HG03439 (cell line): ENCODE data around the gene ANKH.

Experiments used
- ATAC-seq: cut with Tn5 transposase; IDR thresholded peaks from one replicate; pipeline ENCODE4 v1.9.1; 2021; ENCODE audit warnings: mild to moderate bottlenecking, moderate library complexity; ENCODE audit not compliant: unreplicated experiment

ANKH gene

DNA sequence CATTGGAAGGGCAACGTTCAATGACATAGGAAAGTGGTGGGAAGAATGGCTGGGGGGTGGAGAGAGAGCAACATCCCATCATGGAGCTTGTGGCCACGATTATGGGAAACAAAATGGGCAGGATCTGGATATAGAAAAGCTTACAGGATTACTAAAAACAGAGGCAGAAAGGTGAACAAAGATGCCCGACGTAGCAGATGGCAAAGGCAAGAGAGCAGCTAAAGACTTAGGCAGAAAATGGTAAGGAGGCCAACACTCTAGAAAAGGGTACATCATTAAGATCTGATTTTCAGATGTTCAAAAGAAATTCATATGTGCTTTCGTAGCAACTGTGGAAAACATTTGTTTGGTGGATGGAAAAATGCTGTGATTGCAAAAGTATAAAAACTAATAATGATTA lies 104.5 kb downstream of the ANKH start:
- no peak for ATAC-seq

DNA sequence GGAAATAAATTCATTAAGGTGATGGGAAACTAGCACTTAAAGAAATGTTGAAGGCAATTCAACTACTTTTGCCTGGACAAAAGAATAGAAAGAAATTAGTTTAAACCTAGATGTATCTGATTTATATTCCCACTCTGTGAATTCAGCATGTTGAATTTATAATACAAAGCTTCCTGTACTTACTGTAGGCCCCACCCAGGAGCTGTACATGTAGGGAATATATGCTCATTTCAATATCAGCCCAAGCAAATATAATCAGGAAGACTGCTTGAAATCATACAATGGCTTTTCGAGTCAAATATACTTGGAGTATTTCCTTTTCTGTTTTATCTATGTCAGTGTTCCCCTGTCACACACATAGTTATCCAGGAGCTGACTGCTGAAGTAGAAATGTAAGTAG lies 105.0 kb downstream of the ANKH start:
- ATAC-seq, result no peak

DNA sequence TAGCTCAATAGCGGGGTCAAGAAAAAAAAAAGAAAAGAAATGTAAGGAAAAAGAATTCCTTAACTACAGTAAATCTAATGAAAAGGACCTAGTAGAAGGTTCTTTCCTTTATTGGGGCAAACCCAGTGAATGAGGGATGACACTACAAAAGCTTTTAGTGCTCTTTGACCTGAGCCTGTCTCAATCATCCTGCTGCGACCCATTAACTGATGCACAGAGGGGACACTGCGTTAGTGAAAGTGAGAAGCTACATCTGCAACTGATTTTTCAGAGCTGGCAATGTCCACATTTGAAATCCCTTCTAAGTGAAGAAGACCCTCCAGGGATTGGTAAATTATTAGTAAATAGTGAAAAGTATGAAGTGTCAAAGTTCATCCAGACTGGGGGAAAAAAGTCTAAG lies 106.0 kb downstream of the ANKH start:
- ATAC-seq, result no peak

DNA sequence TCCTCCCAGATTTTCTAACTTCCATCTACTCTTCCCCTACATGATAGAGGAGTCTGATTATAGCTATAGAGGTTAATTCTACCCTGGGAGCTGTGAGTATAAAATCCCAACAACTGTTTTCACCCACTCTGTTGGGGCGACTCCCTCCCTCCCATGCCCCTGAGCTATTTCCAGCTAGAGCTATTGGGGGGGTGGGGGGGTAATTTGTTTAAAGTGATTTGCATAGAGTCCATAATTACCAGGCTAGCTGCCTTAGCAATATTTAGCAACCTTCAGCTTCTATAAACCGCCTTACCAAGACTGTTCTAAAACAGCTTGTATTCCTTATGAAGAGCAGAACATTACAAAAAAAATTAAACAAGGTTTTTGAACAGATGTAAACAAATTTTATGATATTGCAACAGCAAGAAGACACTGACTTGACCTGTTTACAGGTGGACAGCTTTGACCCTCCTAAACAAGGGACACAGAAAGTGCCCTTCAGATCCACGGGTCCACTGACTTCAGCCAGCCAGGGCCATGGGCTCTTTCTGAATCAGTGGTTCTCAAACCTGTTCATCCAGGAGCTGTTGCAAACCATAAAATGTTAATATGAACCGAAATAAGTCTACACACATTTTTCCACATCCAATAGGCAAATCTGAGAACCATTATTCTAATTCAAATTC lies 108.9 kb downstream of the ANKH start:
- no peak for ATAC-seq

DNA sequence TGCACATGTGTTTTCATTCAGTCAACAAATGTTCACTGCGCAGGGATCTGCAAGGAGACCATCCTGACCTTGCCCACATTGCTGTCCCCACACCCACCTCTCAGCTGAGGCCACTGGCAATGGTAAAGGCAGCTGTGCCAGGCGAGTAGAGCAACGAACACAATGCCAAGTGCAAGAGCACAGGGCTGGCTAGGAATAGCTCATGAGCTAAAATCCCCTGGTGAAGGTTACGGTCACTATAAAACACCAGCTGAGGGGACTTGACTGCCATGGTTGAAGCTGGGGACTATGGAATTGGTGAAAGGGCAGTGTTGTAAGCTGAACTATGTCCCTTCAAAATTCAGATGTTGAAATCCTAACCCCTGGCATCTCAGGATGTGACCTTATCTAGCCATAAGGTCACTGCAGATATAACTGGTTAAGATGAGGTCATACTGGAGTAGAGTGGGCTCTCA lies 111.0 kb downstream of the ANKH start:
- no peak for ATAC-seq

DNA sequence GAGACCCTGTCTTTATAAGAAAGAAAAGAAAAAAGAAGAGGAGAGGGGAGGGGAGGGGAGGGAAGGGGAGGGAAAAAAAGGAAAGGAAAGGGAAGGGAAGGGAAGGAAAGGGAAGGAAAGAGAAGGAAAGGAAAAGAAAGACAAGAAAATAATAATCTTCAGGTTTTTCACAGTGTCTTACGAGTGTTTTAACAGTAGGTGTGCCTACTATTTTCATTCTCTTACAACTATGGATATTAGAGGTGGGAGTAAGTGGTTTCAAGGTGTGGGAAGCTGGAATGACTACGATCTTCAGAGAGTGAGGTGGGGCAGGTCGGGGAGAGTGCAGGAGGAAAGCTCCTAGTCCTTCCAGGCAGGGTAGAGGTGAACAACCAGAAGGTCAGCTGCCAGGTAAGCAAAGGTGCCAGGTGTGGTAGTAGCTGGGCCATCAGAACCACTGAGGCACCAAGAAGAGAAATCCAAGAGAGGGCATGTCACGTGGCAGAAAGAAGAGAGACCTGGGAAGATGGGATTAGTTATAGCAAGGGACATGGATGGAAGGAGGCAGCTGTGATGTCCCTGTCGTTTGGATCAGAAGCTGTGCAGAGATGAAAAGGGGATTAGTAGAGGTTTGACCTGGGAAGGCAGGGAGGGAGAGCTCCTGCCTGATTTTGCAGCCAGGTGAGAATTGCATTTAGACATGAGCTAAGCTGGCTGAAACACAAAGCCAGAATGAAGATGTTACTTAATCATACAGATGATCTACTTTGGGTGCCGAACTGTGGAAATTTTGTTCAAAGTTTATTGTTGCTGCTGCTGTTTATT lies 111.6 kb downstream of the ANKH start:
- ATAC-seq, result no peak

DNA sequence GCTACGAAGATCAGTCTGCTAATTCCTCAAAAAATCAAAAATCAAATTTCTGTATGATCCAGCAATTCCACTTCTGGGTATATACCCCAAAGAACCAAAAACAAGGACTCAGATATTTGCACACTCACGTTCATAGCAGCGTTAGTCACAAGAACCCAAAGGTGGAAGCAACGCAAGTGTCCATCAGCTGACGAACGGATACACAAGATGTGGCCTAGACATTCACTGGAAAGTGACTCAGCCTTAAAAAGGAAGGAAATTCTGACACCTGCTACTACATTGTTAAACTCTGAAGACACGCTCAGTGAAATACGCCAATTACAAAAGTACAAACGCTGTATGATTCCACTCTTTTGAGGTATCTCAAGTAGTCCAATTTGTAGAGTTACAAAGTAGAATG lies 113.7 kb downstream of the ANKH start:
- no peak for ATAC-seq

DNA sequence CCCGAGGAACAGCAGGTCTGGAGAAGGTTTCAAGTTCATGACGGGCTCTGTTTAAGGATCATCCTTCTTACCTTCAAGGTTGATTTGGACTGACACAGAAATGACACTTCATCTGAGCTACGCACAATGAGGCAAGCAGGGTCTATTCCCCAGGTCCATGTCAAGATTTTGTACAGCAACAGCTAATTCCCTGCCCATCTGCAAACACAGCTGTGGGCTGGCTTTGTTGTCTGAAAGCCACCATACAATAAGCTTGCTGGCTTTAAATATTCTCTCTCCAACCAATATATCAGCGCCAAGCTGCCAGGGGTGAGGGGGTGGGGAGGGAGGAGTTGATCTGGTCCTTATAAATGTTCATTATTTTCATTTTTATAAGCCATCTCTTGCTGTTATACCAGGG lies 115.1 kb downstream of the ANKH start:
- ATAC-seq, result no peak

DNA sequence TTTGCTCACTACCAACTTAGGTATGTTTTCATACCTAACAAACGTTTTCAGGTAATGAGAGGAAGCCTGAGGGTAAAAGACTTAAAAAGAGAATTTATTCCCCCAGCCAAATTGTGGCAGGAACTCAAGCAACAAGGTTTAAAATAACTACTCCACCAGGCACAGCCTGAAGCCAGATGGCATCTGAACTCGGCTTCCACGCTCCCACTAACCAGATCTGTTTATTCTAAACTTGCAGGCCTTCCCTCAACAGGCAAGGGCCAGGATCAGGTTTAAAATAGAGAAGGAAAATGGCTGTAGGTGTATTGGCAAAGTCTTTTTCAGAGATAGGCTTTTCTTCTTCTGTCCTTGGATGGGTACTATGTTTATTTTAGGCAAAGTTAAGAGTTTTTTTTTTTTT lies 117.6 kb downstream of the ANKH start:
- ATAC-seq, result no peak

DNA sequence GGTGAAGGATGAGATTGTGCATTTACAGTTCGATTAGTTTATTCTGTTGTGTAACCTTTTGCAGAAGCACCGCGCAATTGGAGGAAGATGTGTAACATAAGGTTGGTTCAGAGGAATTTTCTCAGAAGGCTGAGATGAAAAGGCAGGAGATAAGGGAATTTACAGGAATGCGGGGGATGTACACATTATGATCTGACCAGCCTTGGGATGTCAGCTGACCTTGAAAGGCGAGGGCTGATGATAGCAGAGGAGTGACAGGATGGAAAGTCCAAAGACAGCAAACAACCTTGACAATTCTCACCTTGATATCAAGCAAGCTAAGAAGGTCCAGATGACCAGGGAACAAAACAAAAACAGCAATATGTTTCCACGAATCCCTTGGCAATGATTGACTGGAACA lies 118.3 kb downstream of the ANKH start:
- no peak for ATAC-seq

DNA sequence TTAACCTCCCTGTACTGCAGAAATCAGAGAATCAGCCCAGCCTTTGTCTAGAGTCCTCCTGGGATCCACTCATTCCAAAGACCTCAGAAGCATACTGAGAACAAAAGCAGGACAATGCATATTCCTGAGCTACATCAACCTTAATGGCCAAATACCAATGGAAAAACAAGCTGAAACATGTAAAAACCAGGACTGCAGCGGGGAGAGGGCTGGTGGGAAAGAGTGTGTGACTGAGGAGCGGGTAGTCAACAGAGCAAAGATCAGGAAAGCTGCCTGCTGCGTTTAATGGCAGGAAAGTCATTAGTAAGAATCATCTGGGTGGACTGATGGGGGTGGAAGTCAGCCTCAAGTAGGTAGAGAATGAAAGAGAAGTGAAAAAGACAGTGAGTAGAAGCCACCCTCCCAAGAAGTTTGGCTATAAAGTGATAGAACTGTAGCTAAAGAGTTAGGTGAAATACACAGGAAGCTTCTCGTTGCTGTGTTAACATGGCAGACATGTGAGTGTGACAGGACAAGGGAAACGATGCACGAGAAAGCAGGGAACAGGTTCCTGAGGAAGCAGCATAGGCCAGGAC lies 119.0 kb downstream of the ANKH start:
- ATAC-seq, result no peak

DNA sequence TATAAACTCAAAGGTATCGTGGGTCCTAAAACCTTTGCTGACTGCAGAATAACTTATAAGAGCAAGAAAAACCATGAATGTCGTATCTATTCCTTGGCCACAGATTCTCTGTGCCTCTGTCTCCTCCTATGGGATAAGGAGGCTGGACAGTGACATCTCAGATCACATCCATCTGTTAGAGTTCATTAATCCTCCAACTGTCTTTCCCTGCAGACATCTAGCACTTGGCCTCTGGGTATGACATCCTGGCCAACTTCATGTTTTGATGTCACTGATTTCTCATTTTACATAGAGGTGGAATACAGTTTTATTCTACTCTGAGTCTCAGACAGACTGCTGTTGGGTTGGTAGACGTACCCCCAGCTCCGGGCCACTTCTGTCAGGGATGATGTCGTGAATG lies 120.9 kb downstream of the ANKH start:
- ATAC-seq, result no peak

DNA sequence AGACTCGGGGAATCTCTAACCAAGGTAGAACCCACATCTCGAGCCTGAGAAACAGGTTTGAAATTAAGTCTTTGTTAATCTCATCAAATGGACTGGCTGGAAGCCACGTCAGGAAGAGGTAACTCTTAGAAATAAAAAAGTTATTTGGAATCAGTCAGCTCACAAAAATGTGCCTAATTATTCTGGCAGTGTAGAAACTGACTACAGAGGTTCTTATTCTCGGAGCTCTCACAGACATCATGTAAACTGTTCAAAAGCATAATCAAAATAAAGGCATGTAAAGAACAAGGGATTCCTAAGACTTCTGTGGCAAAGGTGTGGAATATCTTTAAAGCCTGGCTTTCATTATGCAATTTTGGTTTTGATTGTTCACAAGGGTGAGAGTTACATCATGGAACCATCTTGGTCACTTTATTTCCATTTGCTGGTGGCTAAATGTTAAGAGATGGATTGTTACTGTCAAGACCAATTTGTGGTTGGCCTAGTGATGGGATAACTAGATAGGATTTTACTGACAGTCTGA lies 121.9 kb downstream of the ANKH start:
- ATAC-seq, result no peak

DNA sequence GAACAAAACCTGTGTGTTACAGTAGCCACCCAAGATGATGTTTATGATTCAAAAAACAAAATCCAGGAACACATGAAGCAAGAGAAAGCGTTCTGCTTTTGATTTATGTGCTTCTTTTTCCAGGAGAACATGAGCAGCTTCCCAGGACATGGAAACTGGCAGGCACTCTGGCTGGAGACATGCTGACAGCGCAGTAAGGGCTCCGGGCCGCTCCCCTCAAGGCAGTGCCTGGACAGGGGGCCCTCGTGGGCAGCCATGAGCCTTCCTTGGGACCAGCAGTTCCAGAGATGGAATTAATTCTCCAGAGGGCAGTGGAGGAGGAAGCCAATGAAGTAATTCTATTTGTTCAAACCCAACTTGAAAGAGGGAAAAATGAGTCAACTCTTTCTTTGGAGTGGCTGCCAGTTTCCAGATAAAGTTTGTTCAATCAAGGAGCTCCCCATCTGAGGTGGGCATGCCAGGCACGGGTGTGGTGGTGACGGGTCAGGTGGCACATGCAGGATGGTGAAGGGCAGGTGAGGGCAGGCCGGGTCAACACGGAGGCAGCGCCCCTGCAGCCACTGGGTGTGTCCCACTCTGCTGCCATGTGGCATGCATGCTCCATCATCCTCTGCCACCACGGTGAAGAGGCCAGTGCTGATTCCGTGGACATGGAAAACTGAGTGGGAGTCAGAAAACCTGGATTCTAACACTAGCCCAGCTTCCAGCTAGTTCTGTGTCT lies 123.2 kb downstream of the ANKH start:
- ATAC-seq, result no peak

DNA sequence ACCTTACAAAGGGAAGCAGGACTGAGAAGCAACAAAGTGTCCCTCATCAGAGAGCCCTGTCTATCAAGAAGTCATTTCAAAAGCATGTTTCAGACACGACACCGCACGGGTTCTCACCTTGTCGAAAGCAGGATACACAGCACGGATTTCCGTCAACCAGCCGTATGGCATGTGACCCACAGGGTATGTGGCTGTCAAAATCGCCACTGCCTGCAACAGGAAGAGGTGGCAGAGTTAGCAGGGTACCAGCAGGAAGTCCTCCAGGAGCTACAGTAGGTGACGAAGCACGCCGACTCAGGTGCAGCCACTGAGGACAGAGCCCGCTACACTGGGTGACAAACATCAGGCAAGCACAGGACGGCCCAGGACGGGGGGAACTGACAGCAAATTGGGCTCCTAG lies 125.8 kb downstream of the ANKH start:
- no peak for ATAC-seq

DNA sequence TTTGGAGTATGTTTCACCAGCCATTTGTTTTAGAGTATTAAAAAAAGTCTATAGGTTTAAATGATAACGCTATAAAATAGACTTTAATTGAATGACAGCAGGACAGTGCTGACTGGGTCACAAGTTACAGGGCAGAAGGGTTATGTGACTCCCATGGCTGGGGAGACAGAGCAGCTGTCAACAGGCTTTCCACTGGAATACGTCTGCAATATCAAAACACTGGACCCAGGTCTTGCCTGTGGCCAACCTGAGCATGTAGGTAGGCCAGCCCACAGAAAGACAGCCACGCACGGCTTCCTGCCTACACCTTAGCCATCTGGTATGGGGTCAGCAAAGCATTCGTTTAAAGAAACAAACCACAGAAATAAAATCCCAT lies 126.4 kb downstream of the ANKH start:
- ATAC-seq, result no peak

DNA sequence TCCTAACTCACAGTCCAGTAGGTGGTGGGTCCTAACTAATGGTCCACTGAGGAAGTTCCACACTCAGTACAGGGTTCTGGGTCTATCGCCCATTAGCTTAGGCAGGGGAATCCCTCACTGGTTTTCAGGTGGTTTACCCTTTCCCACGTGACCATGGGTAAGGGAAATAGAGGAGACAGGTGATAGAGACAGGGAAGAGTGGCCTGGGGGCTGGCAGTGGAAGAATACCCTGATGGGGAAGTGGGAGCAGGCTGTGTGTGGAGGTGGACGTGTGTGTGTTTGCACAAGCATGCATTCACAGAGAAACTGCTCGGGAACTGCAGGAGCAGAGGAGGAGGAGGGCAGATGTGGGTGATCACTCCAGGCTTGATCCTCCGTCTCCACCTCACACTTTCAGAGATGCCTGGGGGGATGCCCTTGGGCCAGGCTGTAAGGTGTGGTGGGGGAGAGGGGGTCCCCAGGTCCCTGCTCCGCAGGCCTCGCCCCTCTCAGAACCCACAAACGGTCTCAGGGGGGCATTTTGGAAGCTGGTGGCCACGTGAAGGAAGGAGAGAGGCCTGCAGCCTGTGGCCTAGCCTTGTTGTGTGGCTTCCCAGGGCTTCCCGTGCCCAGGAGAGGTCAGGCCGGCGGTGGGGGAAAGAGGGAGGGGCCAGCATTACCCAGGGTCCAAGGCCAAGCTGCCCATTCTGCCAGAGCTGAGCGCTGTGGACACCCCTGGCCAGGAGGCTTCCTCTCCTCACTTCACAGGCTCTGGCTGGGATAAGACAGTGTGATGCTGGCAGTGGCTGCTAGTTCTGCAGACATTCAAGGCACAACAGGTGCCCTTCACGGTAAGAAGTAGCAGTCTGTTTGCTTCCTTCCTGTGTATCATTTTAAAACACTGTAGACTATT lies 127.0 kb downstream of the ANKH start:
- no peak for ATAC-seq

DNA sequence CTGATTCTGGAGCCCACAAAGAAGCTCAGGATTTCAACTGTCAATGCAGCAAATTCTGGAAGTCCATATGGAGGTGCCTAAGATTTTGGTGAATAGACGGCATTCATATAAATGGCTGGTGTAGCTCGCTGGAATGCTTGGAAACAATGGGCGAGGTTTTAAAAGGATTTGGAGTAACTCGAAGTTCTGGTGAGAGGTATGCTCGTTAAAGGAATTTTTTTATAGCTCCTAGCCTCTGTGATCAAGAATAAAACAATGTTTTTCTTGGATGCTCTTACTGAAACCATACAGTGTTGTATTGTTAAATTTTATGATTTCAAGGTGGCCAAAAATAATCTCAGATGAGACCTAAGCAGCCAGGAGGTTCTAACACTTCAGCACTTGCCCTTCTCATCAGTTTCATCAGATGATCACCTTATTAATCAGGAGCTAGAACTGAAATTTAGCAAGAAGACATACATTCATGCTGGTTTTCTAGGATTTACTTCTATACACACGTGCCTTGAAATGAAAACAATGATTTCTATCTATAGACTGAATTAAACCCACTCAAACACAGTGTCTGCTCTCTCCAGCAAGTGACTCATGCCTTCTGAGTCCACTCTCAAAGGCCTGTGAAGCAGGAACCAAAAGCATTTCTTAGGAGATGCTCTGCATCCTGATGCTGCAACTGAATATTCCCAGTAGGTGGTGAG lies 127.8 kb downstream of the ANKH start:
- ATAC-seq, result no peak

DNA sequence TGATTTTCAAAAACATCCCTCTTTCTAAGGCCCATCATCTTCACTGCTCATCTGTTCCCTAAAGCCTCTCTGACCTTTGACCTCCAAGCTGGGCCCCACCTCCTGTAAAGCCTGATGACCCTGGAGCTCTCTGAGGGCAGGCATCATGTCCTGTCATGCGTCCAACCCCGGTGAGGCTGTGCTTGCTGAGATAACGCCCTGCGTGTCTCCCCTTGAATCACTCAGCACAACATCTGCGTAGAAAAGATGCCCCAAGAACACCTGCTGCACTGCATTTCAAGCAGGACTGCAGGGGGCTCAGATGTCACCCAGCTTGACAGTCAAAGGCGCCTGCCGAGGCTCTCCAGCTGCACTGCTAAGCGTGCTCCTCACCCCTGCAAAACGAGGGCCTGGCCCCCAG lies 129.1 kb downstream of the ANKH start:
- ATAC-seq, result no peak
